Measurements from ENCODE around the gene ADAMTS6. TPM values are rescaled to one million over a fixed set of nuclear protein-coding genes. Genes with fewer than 3 reads are reported as not detected.

ADAMTS6 gene
- total RNA-seq, 1 donor from 2014 or later, result 52.2 TPM

- peak in 1 of 2 donors; percentile 67 for DNase-seq (ENCODE audit: low read depth in 2 of 2)
Measured at GRCh38 chr5:65475336-65475735, 6.4 kb downstream of the ADAMTS6 start.

GRCh38 chr5:65474130-65474711, 7.5 kb downstream of the ADAMTS6 start:
- peak; percentile 50 to 71 for DNase-seq (ENCODE audit: low read depth in 2 of 2)

- DNase-seq (ENCODE audit: low read depth in 2 of 2), result no peak
Measured at GRCh38 chr5:65468633-65469032, 13.1 kb downstream of the ADAMTS6 start.

- DNase-seq (ENCODE audit: low read depth in 2 of 2), result no peak
Measured at GRCh38 chr5:65462139-65462705, 19.5 kb downstream of the ADAMTS6 start.

GRCh38 chr5:65461490-65461889, 20.2 kb downstream of the ADAMTS6 start:
- DNase-seq (ENCODE audit: low read depth in 2 of 2), result no peak

- DNase-seq (ENCODE audit: low read depth in 2 of 2), result no peak
Measured at GRCh38 chr5:65459995-65460394, 21.7 kb downstream of the ADAMTS6 start.

- DNase-seq (ENCODE audit: low read depth in 2 of 2), result no peak
Measured at GRCh38 chr5:65455064-65455463, 26.7 kb downstream of the ADAMTS6 start.

GRCh38 chr5:65451436-65451835, 30.3 kb downstream of the ADAMTS6 start:
- DNase-seq (ENCODE audit: low read depth in 2 of 2), result no peak

GRCh38 chr5:65446682-65447081, 35.0 kb downstream of the ADAMTS6 start:
- no peak for DNase-seq (ENCODE audit: low read depth in 2 of 2)

- DNase-seq (ENCODE audit: low read depth in 2 of 2), result no peak
Measured at GRCh38 chr5:65441800-65442199, 39.9 kb downstream of the ADAMTS6 start.

- no peak for DNase-seq (ENCODE audit: low read depth in 2 of 2)
Measured at GRCh38 chr5:65440456-65440855, 41.3 kb downstream of the ADAMTS6 start.

- DNase-seq (ENCODE audit: low read depth in 2 of 2), result no peak
Measured at GRCh38 chr5:65434122-65434521, 47.6 kb downstream of the ADAMTS6 start.

GRCh38 chr5:65426656-65427055, 55.1 kb downstream of the ADAMTS6 start:
- DNase-seq (ENCODE audit: low read depth in 2 of 2), result no peak

- no peak for DNase-seq (ENCODE audit: low read depth in 2 of 2)
Measured at GRCh38 chr5:65423623-65424022, 58.1 kb downstream of the ADAMTS6 start.

GRCh38 chr5:65418661-65419060, 63.1 kb downstream of the ADAMTS6 start:
- DNase-seq (ENCODE audit: low read depth in 2 of 2), result no peak

GRCh38 chr5:65413822-65414221, 67.9 kb downstream of the ADAMTS6 start:
- DNase-seq (ENCODE audit: low read depth in 2 of 2), result no peak

- DNase-seq (ENCODE audit: low read depth in 2 of 2), result no peak
Measured at GRCh38 chr5:65412842-65413241, 68.9 kb downstream of the ADAMTS6 start.

- DNase-seq (ENCODE audit: low read depth in 2 of 2), result no peak
Measured at GRCh38 chr5:65411356-65411755, 70.4 kb downstream of the ADAMTS6 start.

GRCh38 chr5:65395526-65396155, 86.1 kb downstream of the ADAMTS6 start:
- peak; percentile 64 to 83 for DNase-seq (ENCODE audit: low read depth in 2 of 2)

GRCh38 chr5:65394087-65394486, 87.6 kb downstream of the ADAMTS6 start:
- DNase-seq (ENCODE audit: low read depth in 2 of 2), result peak in 1 of 2 donors; percentile 9

GRCh38 chr5:65391591-65391990, 90.1 kb downstream of the ADAMTS6 start:
- no peak for DNase-seq (ENCODE audit: low read depth in 2 of 2)

- DNase-seq (ENCODE audit: low read depth in 2 of 2), result no peak
Measured at GRCh38 chr5:65390208-65390607, 91.5 kb downstream of the ADAMTS6 start.

GRCh38 chr5:65383859-65384258, 97.9 kb downstream of the ADAMTS6 start:
- no peak for DNase-seq (ENCODE audit: low read depth in 2 of 2)

Measured in lung microvascular endothelial cell (primary cell).